GM21529 (cell line): ENCODE measurements around the gene GCNT2.
A peak's percentile ranks its signal among the peaks of the same experiment; 100 is the strongest.
"Not testable (repeated sequence)": the region's sequence is repeated elsewhere in the genome, so short reads cannot be mapped to it uniquely, and the experiment has no call there.

ENCODE experiments used
- ATAC-seq: cut with Tn5 transposase; IDR thresholded peaks from one replicate; pipeline ENCODE4 v1.9.1; 2021; ENCODE audit not compliant: unreplicated experiment

The GCNT2 gene

DNA sequence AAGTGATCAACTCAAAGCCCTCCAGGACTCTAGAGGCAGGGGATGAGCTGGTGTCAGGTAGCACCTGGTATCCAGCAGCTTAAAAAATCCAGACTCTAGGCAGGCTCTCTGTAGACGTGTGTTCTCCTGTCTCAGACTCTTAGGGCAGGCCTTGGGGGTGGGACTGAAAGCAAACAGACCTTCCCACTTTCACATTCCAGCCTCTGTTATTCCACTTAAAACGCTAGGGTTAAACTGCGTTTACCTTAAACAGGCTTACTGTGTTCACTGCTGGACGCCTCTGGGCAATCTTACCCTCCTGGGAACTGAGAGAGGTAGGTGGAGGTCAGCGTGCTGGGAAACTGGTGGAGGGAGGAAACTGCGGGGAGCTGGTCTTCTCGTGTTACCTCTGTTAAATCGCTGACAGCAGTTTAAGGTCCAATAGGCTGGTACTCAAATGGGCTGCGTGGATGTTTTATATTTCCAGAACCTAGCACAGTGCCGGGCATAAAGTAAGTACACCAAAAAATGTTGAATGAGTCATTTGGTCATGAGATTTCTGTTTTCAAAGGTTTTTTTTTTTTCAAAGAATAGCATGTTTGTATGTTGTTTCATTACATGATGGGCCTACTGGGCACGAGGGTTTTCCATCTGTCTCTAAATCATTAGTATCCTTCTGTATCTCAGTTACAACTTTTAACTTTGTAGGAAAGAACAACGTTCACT is at the start of gene GCNT2:
TSS of gene GCNT2 (plus strand) at position 248 of the 705 bp plus-strand sequence. CDS start 7,561 bp downstream, outside the sequence.
- peak; percentile 62 for ATAC-seq

DNA sequence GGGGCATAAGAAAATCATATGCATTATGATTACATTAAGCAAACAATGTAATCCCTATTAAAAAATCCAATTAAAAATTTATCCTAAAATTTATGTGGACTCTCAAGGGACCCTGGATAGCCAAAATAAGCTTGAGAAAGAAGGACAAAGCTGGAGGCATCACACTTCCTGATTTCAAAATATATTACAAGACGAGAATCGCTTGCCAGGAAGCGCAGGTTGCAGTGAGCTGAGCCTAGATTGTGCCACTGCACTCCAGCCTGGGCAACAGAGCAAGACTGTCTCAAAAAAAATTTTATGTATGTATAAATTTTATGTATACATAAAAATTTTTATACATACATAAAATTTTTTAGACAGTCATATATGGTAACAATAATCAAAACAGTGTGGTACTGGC is 48.5 kb upstream of the GCNT2 start:
- ATAC-seq = no peak

DNA sequence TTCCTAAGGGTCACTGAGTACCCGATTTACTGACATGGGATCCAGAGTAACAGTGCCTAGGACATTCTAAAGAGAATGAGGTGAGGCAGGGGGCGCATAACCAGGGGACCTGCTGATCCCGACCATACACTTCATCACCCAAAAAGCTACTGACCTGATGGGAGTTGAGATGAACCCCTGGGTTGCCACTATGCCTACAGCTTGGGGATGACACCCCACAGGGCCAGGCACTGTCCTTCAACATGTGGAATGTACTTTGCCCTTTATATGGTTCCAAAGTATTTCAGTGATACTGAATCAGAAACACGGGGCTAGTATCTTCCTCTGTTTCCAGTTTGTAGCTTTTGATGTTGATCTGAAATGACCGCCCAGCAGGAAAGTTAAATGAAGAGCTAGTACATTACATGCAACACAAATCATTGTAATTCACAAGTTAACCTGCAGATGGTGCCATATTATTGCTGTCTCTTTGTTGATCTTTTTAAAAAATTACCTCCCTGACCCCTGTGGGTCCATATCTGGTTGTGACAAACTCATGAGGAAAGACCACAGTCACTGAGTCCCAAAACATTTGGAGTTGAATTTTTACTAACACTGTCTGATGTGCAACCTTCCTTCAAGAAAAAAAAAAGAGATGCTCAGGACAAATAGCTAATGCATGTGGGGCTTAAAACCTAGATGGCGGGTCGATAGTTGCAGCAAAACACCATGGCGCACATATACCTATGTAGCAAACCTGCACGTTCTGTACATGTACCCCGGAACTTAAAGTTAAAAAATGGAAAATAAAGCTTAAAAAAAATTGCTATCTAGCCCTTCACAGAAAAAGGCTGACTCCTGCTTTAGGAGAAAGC is 42.7 kb upstream of the GCNT2 start:
- ATAC-seq = no peak

DNA sequence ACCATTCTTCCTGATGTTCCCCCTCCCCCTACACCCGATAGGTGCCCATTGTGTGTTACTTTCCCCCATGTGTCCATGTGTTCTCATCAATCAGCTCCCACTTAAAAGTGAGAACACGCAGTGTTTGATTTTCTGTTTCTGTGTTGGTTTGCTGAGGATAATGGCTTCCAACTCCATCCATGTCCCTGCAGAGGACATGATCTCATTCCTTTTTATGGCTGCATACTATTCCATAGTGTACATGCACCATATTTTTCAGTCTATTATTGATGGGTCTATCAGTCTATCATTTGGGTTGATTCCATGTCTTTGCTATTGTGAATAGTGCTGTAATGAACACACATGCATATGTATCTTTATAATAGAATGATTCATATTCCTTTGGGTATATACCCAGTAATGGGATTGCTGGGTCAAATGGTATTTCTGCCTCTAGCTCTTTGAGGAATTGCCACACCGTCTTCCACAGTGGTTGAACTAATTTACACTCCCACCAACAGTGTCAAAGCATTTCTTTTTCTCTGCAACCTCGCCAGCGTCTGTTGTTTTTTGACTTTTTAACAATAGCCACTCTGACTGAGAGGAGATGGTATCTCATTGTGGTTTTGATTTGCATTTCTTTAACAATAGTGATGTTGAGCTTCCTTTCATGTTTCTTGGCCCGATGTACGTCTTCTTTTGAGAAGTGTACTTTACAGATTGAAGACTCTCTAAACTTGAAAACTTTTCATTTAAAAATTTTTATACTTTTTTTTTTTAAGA is 41.0 kb upstream of the GCNT2 start:
- no peak for ATAC-seq

- ATAC-seq = no peak
Measured at GRCh38 chr6:10481101-10481500, 40.0 kb upstream of the GCNT2 start.

DNA sequence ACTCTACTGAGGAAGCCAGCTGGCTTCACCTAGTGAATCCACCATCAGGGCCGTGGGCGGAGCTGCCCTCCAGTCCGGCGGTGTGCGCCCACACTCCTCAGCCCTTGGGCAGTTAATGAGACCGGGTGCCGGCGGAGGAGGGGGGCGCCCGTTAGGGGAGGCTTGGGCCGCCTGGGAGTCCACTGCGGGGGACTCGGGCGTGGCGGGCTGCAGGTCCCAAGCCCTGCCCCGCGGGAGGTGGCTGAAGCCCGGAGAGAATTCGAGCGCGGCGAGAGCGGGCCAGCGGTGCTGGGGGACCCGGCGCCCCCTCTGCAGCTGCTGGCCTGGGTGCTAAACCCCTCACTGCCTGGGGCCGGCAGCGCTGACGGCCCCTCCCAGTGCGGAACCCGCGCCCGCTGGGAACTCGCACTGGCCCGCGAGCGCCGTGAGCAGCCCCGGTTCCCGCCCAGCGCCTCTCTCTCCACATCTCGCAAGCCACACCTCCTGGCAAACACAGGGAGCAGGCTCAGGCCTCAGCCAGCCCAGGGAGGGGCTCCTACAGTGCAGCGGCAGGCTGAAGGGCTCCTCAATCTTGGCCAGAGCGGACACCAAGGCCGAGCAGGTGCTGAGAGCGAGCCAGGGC is 38.4 kb upstream of the GCNT2 start:
- ATAC-seq = no peak

DNA sequence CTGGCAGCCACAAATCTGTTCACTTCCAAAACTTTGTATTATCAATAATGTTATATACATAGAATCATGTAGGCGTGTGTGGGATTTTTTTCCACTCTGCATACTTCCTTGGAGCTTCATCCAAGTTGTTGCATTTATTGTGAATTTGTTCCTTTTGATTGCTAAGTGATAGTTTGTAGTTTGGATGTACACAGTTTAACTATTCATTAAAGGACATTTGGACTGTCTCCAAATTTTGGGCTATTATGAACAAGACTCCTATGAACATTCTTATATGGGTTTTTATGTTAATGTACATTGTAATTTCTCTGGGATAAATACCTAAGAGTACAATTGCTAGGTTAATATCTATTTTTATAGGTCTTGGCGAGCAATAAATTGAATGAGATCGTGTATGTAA is 36.2 kb upstream of the GCNT2 start:
- no peak for ATAC-seq

- no peak for ATAC-seq
Measured at GRCh38 chr6:10485406-10485805, 35.7 kb upstream of the GCNT2 start.

DNA sequence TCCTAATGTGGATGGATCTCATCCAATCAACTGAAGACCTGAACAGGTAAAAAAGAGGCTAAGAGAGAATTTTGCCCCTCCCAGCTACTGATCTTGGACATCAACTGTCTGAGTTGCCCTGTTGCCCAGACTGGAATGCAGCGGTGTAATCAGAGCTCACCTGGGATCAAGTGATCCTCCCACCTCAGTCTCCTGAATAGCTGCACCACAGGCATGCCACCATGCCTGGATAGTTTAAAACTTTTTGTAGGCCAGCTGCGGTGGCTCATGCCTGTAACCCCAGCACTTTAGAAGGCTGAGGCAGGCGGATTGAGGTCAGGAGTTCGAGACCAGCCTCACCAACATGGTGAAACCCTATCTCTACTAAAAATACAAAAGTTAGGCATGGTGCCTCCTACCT is 34.9 kb upstream of the GCNT2 start:
- ATAC-seq = no peak

DNA sequence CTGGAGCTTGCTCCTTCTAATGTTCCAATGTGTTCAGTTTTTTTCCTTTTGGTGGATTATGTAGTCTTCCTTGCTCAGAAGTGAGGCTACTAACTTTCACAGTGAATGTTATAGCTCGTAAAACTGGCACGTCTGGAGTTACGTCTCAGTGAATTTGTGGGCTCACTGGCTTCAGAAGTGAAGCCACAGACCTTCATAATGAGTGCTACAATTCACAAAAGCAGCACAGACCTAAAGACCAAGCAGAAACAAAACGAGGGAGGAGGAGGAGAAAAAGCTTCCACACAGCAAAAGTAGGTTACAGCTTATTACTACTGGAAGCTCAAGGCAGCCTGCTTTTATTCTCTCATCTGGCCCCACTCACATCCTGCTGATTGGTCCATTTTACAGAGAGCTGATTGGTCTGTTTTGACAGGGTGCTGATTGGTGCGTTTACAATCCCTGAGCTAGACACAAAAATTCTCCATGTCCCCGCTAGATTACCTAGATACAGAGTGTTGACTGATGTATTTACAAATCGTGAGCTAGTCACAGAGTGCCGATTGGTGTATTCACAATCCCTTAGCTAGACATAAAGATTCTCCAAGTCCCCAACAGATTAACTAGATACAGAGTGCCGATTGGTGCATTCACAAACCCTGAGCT is 34.1 kb upstream of the GCNT2 start:
- ATAC-seq = not testable (repeated sequence)

GRCh38 chr6:10487668-10488327 is 33.4 kb upstream of the GCNT2 start:
- no peak for ATAC-seq

GRCh38 chr6:10491463-10491862 is 29.7 kb upstream of the GCNT2 start:
- ATAC-seq = no peak

DNA sequence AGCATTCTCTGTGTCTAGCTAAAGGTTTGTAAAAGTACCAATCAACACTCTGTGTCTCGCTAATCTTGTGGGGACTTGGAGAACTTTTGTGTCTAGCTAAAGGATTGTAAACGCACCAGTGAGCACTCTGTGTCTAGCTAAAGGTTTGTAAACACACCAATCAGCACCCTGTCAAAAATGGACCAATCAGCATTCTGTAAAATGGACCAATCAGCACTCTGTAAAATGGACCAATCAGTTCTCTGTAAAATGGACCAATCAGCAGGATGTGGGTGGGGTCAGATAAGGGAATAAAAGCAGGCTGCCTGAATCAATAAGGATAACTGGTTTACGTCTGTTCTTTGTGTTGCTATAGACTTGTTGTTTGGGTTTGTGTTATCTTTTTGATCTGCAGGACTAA is 29.2 kb upstream of the GCNT2 start:
- not testable (repeated sequence) for ATAC-seq

- no peak for ATAC-seq
Measured at GRCh38 chr6:10495029-10495428, 26.1 kb upstream of the GCNT2 start.

DNA sequence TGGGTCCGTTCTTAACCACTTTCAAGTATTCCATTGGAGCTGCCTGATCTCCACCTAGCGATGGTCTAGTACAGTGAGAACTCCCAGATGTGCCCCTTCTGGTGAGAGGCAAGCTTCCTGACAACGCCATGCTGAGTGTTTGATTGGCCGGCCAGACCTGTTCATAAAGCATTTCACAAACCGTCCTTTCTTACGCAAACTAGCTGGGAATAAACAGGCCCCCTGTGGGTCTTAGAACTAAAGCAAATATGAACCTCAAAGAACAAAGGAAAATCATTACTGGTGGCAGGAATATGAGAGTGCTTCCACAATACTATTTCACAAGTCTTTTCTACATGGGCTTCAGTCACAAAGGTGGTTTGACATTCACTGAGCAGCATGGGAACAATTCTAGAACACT is 15.6 kb upstream of the GCNT2 start:
- no peak for ATAC-seq

DNA sequence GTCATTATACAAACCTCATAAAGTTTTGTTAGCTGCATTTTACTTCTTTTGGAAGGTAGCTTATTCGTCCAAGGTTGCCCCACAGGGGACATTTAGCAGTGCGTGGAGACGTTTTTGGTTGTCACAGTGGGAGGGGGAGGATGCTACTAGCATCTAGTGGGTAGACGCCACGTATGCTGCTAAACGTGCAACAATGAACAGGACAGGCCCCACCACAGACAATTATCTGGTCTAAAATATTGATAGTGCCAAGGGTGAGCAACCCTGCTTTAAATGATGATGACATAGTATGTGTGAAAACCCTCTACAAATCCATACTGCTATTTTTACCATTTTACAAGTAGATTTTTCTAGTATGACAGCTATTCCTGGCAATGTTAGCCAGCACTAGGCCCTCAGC is 13.9 kb upstream of the GCNT2 start:
- ATAC-seq = no peak

- ATAC-seq = no peak
Measured at GRCh38 chr6:10507715-10508114, 13.4 kb upstream of the GCNT2 start.

DNA sequence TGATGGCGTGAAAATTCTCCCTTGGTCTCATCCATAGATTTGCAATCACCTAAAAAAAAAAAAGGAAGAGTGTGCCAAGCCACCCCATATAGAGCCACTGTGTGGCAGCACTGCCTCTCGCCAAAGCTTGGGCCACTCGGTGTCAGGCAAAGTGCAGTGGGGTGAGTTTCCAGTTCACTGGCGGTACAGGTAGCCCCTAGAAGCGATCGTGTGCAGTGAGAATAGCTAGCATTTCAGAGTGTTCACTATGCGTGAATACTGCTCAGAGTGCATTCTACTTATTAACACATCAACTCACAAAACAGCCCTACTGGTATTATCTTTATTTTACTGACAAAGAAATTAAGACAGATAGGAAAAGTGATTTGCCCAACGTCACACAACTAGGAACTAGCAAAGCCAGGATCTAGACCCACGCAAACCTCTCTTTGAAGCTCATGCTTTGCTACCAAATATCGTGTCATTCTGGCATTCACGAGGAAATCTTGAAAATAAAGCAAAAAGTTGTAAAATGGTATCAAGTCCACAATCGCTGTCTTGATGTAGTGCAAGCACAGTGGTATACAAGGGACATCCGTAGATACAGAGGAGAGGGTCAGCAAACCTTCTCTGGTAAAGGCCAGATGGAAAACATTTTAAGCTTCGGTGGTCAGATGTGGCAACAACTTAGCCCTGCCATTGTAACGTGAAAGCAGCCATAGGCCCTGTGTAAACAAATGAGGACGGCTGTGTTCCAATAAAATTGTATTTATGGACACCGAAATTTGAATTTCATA is 10.4 kb upstream of the GCNT2 start:
- peak; percentile 99 for ATAC-seq

- no peak for ATAC-seq
Measured at GRCh38 chr6:10511477-10511876, 9.7 kb upstream of the GCNT2 start.
